IMR-90 (cell line): ENCODE measurements around the gene WDR43. TPM values are rescaled to one million over a fixed set of nuclear protein-coding genes. Genes with fewer than 3 reads are reported as not detected.
A peak's percentile ranks its signal among the peaks of the same experiment; 100 is the strongest.

Source experiments
- ATAC-seq: fragments of 200-7000 bp; cut with Tn5 transposase; 2 replicates; pipeline ENCODE4 v1.9.1; 2020; ENCODE audit warnings: low read depth, mild to moderate bottlenecking, moderate library complexity
- BruUV-seq: library from RNA; stranded (reverse); fragments of 400-500 nt; replicated peaks from 2 replicates; lab custom pipeline; 2021; lab: Mats Ljungman, UMichigan
- CTCF ChIA-PET: fragments of 300-600 bp; formaldehyde crosslinking; extraction: SDS; loops from one replicate; lab custom pipeline; 2021; ENCODE audit warnings: antibody characterized with exemption; lab: Yijun Ruan, JAX
- POLR2A ChIA-PET: fragments of 300-600 bp; sonication (Branson Sonifier 250); formaldehyde crosslinking; loops from one replicate; lab custom pipeline; 2022; ENCODE audit warnings: antibody characterized with exemption; ENCODE audit not compliant: unreplicated experiment; lab: Charles Lee
- DNase-seq: peaks from one replicate; pipeline ENCODE4 v3.0.0; 2013
- H2AFZ ChIP-seq: replicated peaks from 2 replicates; pipeline ENCODE3; 2013; ENCODE audit warnings: low read length, mild to moderate bottlenecking; ENCODE audit not compliant: poor library complexity
- H2AK5ac ChIP-seq: 2 replicates; pipeline ENCODE4 v1.6.1; 2013; ENCODE audit warnings: low read depth, low read length, inconsistent platforms
- H2AK9ac ChIP-seq: replicated peaks from 2 replicates; pipeline ENCODE3; 2013; ENCODE audit warnings: mild to moderate bottlenecking, low read depth, low read length, moderate library complexity; ENCODE audit not compliant: poor library complexity
- H2BK120ac ChIP-seq: 2 replicates; pipeline ENCODE4 v1.6.1; 2013; ENCODE audit warnings: low read depth, low read length, inconsistent platforms
- H2BK15ac ChIP-seq: 3 replicates; pipeline ENCODE4 v1.6.1; 2013; ENCODE audit warnings: low read depth, low read length, inconsistent platforms
- H2BK20ac ChIP-seq: 2 replicates; pipeline ENCODE4 v1.6.1; 2013; ENCODE audit warnings: low read depth, mild to moderate bottlenecking, inconsistent platforms, low read length, moderate library complexity
- H2BK5ac ChIP-seq: 2 replicates; pipeline ENCODE4 v1.6.1; 2013; ENCODE audit warnings: mild to moderate bottlenecking, low read depth, low read length, inconsistent platforms; ENCODE audit not compliant: poor library complexity, severe bottlenecking
- H3K14ac ChIP-seq: replicated peaks from 2 replicates; pipeline ENCODE4 v1.6.1; 2013; ENCODE audit warnings: low read depth, low read length, inconsistent platforms
- H3K18ac ChIP-seq: 2 replicates; pipeline ENCODE4 v1.6.1; 2013; ENCODE audit warnings: low read depth, low read length, control low read depth
- H3K23ac ChIP-seq: 2 replicates; pipeline ENCODE4 v1.6.1; 2013; ENCODE audit warnings: low read depth, low read length, inconsistent platforms
- H3K27ac ChIP-seq: 2 replicates; pipeline ENCODE4 v1.5.1; 2013; ENCODE audit warnings: mild to moderate bottlenecking, control low read depth, low read length; ENCODE audit not compliant: insufficient read depth
- H3K27me3 ChIP-seq: 2 replicates; pipeline ENCODE4 v1.6.1; 2013; ENCODE audit warnings: low read length; ENCODE audit not compliant: control insufficient read depth, insufficient read depth
- H3K36me3 ChIP-seq: 2 replicates; pipeline ENCODE4 v1.6.1; 2013; ENCODE audit warnings: low read length, mixed read lengths; ENCODE audit not compliant: control insufficient read depth, insufficient read depth
- H3K4ac ChIP-seq: 2 replicates; pipeline ENCODE4 v1.6.1; 2013; ENCODE audit warnings: low read depth, low read length, inconsistent platforms
- H3K4me1 ChIP-seq: 2 replicates; pipeline ENCODE4 v1.6.1; 2013; ENCODE audit warnings: low read length, mixed read lengths; ENCODE audit not compliant: control insufficient read depth, insufficient read depth
- H3K4me2 ChIP-seq: 2 replicates; pipeline ENCODE4 v1.6.1; 2013; ENCODE audit warnings: low read depth, mild to moderate bottlenecking, control low read depth, low read length, moderate library complexity
- H3K4me3 ChIP-seq: 2 replicates; pipeline ENCODE4 v1.5.1; 2013; ENCODE audit warnings: low read depth, mild to moderate bottlenecking, control low read depth, low read length, moderate library complexity; ENCODE audit not compliant: insufficient read depth
- H3K56ac ChIP-seq: 2 replicates; pipeline ENCODE4 v1.6.1; 2013; ENCODE audit warnings: low read length, inconsistent platforms; ENCODE audit not compliant: insufficient read depth; ENCODE audit errors: extremely low read depth
- H3K79me1 ChIP-seq, 2 experiments: 2 replicates each; pipeline ENCODE4 v1.6.1; 2013; ENCODE audit warnings: low read length in 2 of 2, inconsistent platforms in 1 of 2, low read depth in 1 of 2
- H3K9ac ChIP-seq: 2 replicates; pipeline ENCODE4 v1.6.1; 2013; ENCODE audit warnings: low read depth, low read length, control low read depth
- H3K9me1 ChIP-seq: 2 replicates; pipeline ENCODE4 v1.6.1; 2013; ENCODE audit warnings: low read length, inconsistent platforms; ENCODE audit not compliant: insufficient read depth
- H3K9me3 ChIP-seq: 2 replicates; pipeline ENCODE4 v1.6.1; 2013; ENCODE audit warnings: low read length; ENCODE audit not compliant: control insufficient read depth, insufficient read depth
- H4K20me1 ChIP-seq: 2 replicates; pipeline ENCODE4 v1.6.1; 2013; ENCODE audit warnings: low read length, inconsistent platforms; ENCODE audit not compliant: insufficient read depth
- H4K5ac ChIP-seq: 2 replicates; pipeline ENCODE4 v1.6.1; 2013; ENCODE audit warnings: mild to moderate bottlenecking, low read depth, low read length, control low read depth
- H4K8ac ChIP-seq, 2 experiments: 2 replicates each; pipeline ENCODE4 v1.6.1; 2013; ENCODE audit warnings: low read depth in 2 of 2, low read length in 2 of 2, control low read depth in 1 of 2, inconsistent platforms in 1 of 2
- H4K91ac ChIP-seq: 2 replicates; pipeline ENCODE4 v1.6.1; 2013; ENCODE audit warnings: low read depth, low read length, inconsistent platforms; ENCODE audit not compliant: insufficient read depth
- BHLHE40 ChIP-seq: fragments of 150-350 bp; IDR thresholded peaks from 2 replicates; pipeline ENCODE4 v1.6.1; 2016; ENCODE audit warnings: mild to moderate bottlenecking, low read depth, low read length
- CEBPB ChIP-seq: IDR thresholded peaks from 2 replicates; pipeline ENCODE4 v1.6.1; 2012; ENCODE audit warnings: low read depth, low read length, improper control_type of control experiment
- CTCF ChIP-seq: conservative IDR thresholded peaks from 2 replicates; pipeline ENCODE4 v1.5.1; 2012; ENCODE audit warnings: mild to moderate bottlenecking, low read depth, low read length, improper control_type of control experiment
- FOS ChIP-seq: fragments of 150-350 bp; IDR thresholded peaks from 2 replicates; pipeline ENCODE4 v1.6.1; 2016; ENCODE audit warnings: low read depth, low read length
- MXI1 ChIP-seq: IDR thresholded peaks from 2 replicates; pipeline ENCODE4 v1.6.1; 2012; ENCODE audit warnings: low read depth, mild to moderate bottlenecking, low read length, moderate library complexity, borderline replicate concordance
- NFE2L2 ChIP-seq: fragments of 150-350 bp; IDR thresholded peaks from 2 replicates; pipeline ENCODE4 v1.6.1; 2016; ENCODE audit warnings: low read depth, mild to moderate bottlenecking, low read length
- POLR2A ChIP-seq: IDR thresholded peaks from 2 replicates; pipeline ENCODE4 v1.6.1; 2012; ENCODE audit warnings: mild to moderate bottlenecking, low read depth, low read length
- RAD21 ChIP-seq: IDR thresholded peaks from 2 replicates; pipeline ENCODE4 v1.6.1; 2012; ENCODE audit warnings: low read length, improper control_type of control experiment
- RCOR1 ChIP-seq: IDR thresholded peaks from 2 replicates; pipeline ENCODE4 v1.6.1; 2012; ENCODE audit warnings: mild to moderate bottlenecking, low read length, improper control_type of control experiment; ENCODE audit not compliant: insufficient replicate concordance
- SMC3 ChIP-seq: fragments of 150-350 bp; IDR thresholded peaks from 2 replicates; pipeline ENCODE4 v1.6.1; 2016; ENCODE audit warnings: low read depth, mild to moderate bottlenecking, antibody characterized with exemption, low read length, moderate library complexity
- WGBS, 2 experiments: methylation state at CpG; one replicate each; pipeline versions ENCODE4 v1.1.5 to v1.1.7; 2013; ENCODE audit warnings: missing lambda C conversion rate in 2 of 2; ENCODE audit not compliant: insufficient read length in 1 of 2; ENCODE audit errors: extremely low coverage in 2 of 2; 5-methylcytosine and 5-hydroxymethylcytosine counted together
- dilution Hi-C: fragments of 300-500 bp; cut with HindIII; formaldehyde crosslinking; loops from one replicate; pipeline ENCODE4 v1.14.3; 2018; ENCODE audit warnings: low sequenced_read_pairs; ENCODE audit not compliant: unreplicated experiment
- in situ Hi-C: fragments of 300-500 bp; cut with MboI; formaldehyde crosslinking; loops from 3 replicates; pipeline ENCODE4 v1.14.3; 2019; ENCODE audit warnings: low sequenced_read_pairs, inconsistent platforms, mixed read lengths
- intact Hi-C: fragments of 100-400 bp; cut with micrococcal nuclease; formaldehyde crosslinking; loops from 2 replicates; pipeline ENCODE4 v1.10.0; 2022
- polyA plus RNA-seq, 3 experiments: library from polyadenylated mRNA; depleted of rRNA; stranded (reverse); fragments of >200 nt; gene quantifications; 2 replicates each; pipeline ENCODE4 v1.2.3, GENCODE V29; 2012; ENCODE audit warnings: low replicate concordance in 1 of 3
- total RNA-seq: library from RNA; depleted of rRNA; stranded (reverse); fragments of >200 nt; gene quantifications from 2 replicates; pipeline ENCODE4 v1.2.3, GENCODE V29; 2012

WDR43 gene
- total and polyA plus RNA-seq, 2 of the 4 experiments (the other 2 are of a cell fraction), result 40.3 to 300 TPM

DNA sequence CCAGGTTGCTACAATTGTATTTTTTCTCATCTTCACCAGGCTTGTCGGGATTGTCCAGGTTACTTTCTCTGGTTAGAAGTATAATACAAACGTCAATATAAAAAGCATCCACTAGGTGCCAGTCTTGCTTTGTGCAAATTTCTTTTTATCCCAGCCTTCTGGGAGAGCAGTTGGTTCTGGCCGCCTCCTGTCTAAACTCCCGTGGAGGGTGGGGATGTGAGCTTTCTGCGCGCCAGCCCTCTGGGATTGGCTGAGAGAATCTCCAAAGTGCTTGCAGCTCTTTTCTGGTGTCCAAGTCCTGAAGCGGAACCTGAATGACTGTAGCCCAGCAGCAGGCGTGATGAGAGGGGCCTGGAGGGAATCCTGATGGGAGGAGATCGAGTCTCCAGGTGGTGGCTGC, 64.2 kb downstream of the WDR43 start:
- no peak overlapping the region for H4K5ac ChIP-seq
- H2AK9ac ChIP-seq, result peak overlapping the region; percentile 30
- H4K20me1 ChIP-seq, result no peaks in the 10 kb centered on the region
- peaks cover 2% of the 10 kb centered on the region; the same call in 1 of the 2 replicates for H3K4me1 ChIP-seq
- H3K27me3 ChIP-seq, result no peaks in the 10 kb centered on the region
- H3K4me2 ChIP-seq, result no peak overlapping the region
- H3K18ac ChIP-seq, result no peak overlapping the region
- H3K79me1 ChIP-seq, result no peaks in the 10 kb centered on the region
- H3K4me3 ChIP-seq, result no peak overlapping the region
- ATAC-seq (peak; percentile 92), DNase-seq (peak; percentile 74)
- whole genome bisulfite sequencing, 2 experiments, result no CpG with 5 or more reads among the region's 9 CpGs
- H2AK5ac ChIP-seq, result no peak overlapping the region
- intact Hi-C loops, result loop anchor here (1.0 to 5.0 kb wide), 9 partner anchors 159 to 1114 kb away; partner anchors contain the start of genes ALK and CLIP4
- no peak overlapping the region for H3K14ac ChIP-seq
- dilution Hi-C loops, result loop anchor here (25.0 kb wide), 1 partner anchor 879 kb away; no protein-coding TSS in a partner anchor
- in situ Hi-C loops, result loop anchor here (5.0 kb wide), 2 partner anchors 234 to 1114 kb away; no protein-coding TSS in a partner anchor
- H2BK20ac ChIP-seq, result no peak overlapping the region
- TF ChIP-seq POLR2A (peak; percentile 53; the same call in 1 of the 2 replicates), BHLHE40 (0 out of 2 replicates have a peak, but pooled peaks have one; percentile 5), MXI1 (no peak), RCOR1 (no peak), SMC3 (peak; percentile 95), CTCF (peak; percentile 79), FOS (no peak), NFE2L2 (no peak), CEBPB (no peak), RAD21 (peak; percentile 98)
- no peaks in the 10 kb centered on the region for H3K9me3 ChIP-seq
- ChIA-PET POLR2A (no interaction called here), CTCF (interaction anchor here (0.5 to 1.3 kb wide), 8 partner anchors 8 to 350 kb away, joined by 3 to 5 read pairs (median 4); no protein-coding TSS in a partner anchor)
- H2BK5ac ChIP-seq, result no peak overlapping the region
- H3K9ac ChIP-seq, result no peak overlapping the region
- H3K36me3 ChIP-seq, result no peaks in the 10 kb centered on the region
- no peak overlapping the region for H3K56ac ChIP-seq
- H4K91ac ChIP-seq, result no peak overlapping the region
- H3K27ac ChIP-seq, result no peak overlapping the region
- no peaks in the 10 kb centered on the region for H3K9me1 ChIP-seq
- H3K23ac ChIP-seq, result no peak overlapping the region
- H3K4ac ChIP-seq, result no peak overlapping the region
- BruUV-seq, result no TSS peak
- no peak overlapping the region for H2BK15ac ChIP-seq
- peak overlapping the region; percentile 84 for H2AFZ ChIP-seq
- no peak overlapping the region for H4K8ac ChIP-seq
- H2BK120ac ChIP-seq, result no peak overlapping the region
